ENCODE measurements around the gene PDE5A. TPM values are rescaled to one million over a fixed set of nuclear protein-coding genes. Genes with fewer than 3 reads are reported as not detected.

The PDE5A gene
- total RNA-seq, 1 experiment from 2014 or later: 8.1 TPM

- no peaks in the 10 kb centered on the region for H3K27me3 ChIP-seq (ENCODE audit: low read length)
- CTCF ChIA-PET: no interaction called here
- ATAC-seq (no peak), DNase-seq (no peak)
- H3K9ac ChIP-seq (ENCODE audit: low read length): no peak overlapping the region
- H4K20me1 ChIP-seq (ENCODE audit: low read length): no peaks in the 10 kb centered on the region
- no peaks in the 10 kb centered on the region for H3K4me1 ChIP-seq (ENCODE audit: insufficient read depth, low read length)
- H3K27ac ChIP-seq (ENCODE audit: low read length): no peak overlapping the region
- BruUV-seq (replicated peaks): no TSS peak
- 0 out of 2 replicates have a peak, but pooled peaks cover 3% of the 10 kb centered on the region for H3K36me3 ChIP-seq (ENCODE audit: low read depth, low read length)
- H3K4me2 ChIP-seq (ENCODE audit: low read length): no peak overlapping the region
- TF ChIP-seq EZH2 (IDR thresholded peaks at IDR 0.05; ENCODE audit: low read length, unreplicated experiment) (no peak), EZH2phosphoT487 (IDR thresholded peaks at IDR 0.05; ENCODE audit: borderline replicate concordance, low read length) (no peak)
- TF ChIP-seq, protein P1, sequence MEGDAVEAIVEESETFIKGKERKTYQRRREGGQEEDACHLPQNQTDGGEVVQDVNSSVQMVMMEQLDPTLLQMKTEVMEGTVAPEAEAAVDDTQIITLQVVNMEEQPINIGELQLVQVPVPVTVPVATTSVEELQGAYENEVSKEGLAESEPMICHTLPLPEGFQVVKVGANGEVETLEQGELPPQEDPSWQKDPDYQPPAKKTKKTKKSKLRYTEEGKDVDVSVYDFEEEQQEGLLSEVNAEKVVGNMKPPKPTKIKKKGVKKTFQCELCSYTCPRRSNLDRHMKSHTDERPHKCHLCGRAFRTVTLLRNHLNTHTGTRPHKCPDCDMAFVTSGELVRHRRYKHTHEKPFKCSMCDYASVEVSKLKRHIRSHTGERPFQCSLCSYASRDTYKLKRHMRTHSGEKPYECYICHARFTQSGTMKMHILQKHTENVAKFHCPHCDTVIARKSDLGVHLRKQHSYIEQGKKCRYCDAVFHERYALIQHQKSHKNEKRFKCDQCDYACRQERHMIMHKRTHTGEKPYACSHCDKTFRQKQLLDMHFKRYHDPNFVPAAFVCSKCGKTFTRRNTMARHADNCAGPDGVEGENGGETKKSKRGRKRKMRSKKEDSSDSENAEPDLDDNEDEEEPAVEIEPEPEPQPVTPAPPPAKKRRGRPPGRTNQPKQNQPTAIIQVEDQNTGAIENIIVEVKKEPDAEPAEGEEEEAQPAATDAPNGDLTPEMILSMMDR (conservative IDR thresholded peaks at IDR 0.05; ENCODE audit: low read depth, low read length): no peak
- H3K9me2 ChIP-seq (replicated peaks; ENCODE audit: low read length): no peaks in the 10 kb centered on the region
- no peak overlapping the region for H2AFZ ChIP-seq (ENCODE audit: low read length)
- H3K4me3 ChIP-seq (ENCODE audit: low read length): no peak overlapping the region
- POLR2A ChIA-PET (ENCODE audit: unreplicated experiment): no interaction called here
- intact Hi-C loops (cut with micrococcal nuclease): no loop called here
- no peaks in the 10 kb centered on the region for H3F3A ChIP-seq (ENCODE audit: low read length, unreplicated experiment)
- H3K9me3 ChIP-seq (ENCODE audit: low read length): no peaks in the 10 kb centered on the region
- no peaks in the 10 kb centered on the region for H3K79me2 ChIP-seq (ENCODE audit: low read length)
Measured at GRCh38 chr4:119517361-119518229, 111.0 kb downstream of the PDE5A start.

DNA sequence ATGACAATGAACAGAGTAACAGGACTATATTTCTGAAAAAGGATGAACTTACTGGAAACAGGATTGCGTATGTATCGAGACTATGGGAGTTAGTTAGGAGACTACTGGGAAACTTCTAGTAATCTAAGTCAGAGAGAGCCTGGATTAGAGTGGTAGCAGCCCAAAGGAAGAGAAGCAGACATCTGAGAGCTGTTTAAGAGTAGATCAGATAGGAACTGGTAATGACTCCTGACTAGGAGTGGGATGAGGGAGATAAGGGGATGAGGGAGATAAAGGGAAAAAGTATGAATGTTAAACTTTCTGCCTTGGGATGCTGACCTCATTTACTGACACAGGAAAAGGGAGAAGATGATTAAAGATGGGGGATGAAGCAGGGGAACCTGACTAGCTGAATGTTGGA, 116.2 kb downstream of the PDE5A start:
- no peaks in the 10 kb centered on the region for H3F3A ChIP-seq (ENCODE audit: low read length, unreplicated experiment)
- no peak overlapping the region for H2AFZ ChIP-seq (ENCODE audit: low read length)
- DNase-seq (no peak), ATAC-seq (no peak)
- no TSS peak for BruUV-seq (replicated peaks)
- H3K79me2 ChIP-seq (ENCODE audit: low read length): no peaks in the 10 kb centered on the region
- ChIA-PET POLR2A (ENCODE audit: unreplicated experiment) (no interaction called here), CTCF (no interaction called here)
- H3K4me1 ChIP-seq (ENCODE audit: insufficient read depth, low read length): no peaks in the 10 kb centered on the region
- no peak overlapping the region for H3K27ac ChIP-seq (ENCODE audit: low read length)
- intact Hi-C loops (cut with micrococcal nuclease): no loop called here
- H3K4me2 ChIP-seq (ENCODE audit: low read length): no peak overlapping the region
- no peaks in the 10 kb centered on the region for H3K9me2 ChIP-seq (replicated peaks; ENCODE audit: low read length)
- H3K9ac ChIP-seq (ENCODE audit: low read length): no peak overlapping the region
- H3K27me3 ChIP-seq (ENCODE audit: low read length): no peaks in the 10 kb centered on the region
- H4K20me1 ChIP-seq (ENCODE audit: low read length): no peaks in the 10 kb centered on the region
- TF ChIP-seq EZH2phosphoT487 (IDR thresholded peaks at IDR 0.05; ENCODE audit: borderline replicate concordance, low read length): no peak
- no peak for TF ChIP-seq EZH2 (IDR thresholded peaks at IDR 0.05; ENCODE audit: low read length, unreplicated experiment)
- TF ChIP-seq, protein P1 (conservative IDR thresholded peaks at IDR 0.05; ENCODE audit: low read depth, low read length): no peak
- H3K4me3 ChIP-seq (ENCODE audit: low read length): no peak overlapping the region
- no peaks in the 10 kb centered on the region for H3K9me3 ChIP-seq (ENCODE audit: low read length)
- H3K36me3 ChIP-seq (ENCODE audit: low read depth, low read length): no peaks in the 10 kb centered on the region; the same call in 1 of the 2 replicates
